K562 (cell line): ENCODE measurements around the gene NDUFV3. TPM values are rescaled to one million over a fixed set of nuclear protein-coding genes. Genes with fewer than 3 reads are reported as not detected.

Experiments
- ATAC-seq: fragments of 200-7000 bp; cut with Tn5 transposase; 3 replicates; pipeline ENCODE4 v1.9.1; 2020; ENCODE audit warnings: moderate library complexity
- BruUV-seq: library from RNA; stranded (reverse); fragments of 400-500 nt; replicated peaks from 2 replicates; lab custom pipeline; 2021; lab: Mats Ljungman, UMichigan
- CTCF ChIA-PET: fragments of 300-600 bp; formaldehyde crosslinking; extraction: SDS; loops from one replicate; lab custom pipeline; 2021; ENCODE audit warnings: low intra/inter-chr PET ratio; lab: Yijun Ruan, JAX
- POLR2A ChIA-PET: fragments of 300-600, 350-650 bp; sonication (Branson Sonifier 250); formaldehyde crosslinking; extraction: SDS; loops from one replicate; lab custom pipeline; 2021; ENCODE audit warnings: antibody characterized with exemption, inconsistent platforms; lab: Yijun Ruan, JAX
- DNase-seq, 4 experiments: peaks; one replicate each; pipeline versions ENCODE4 v3.0.0 to v3.0.0-alpha.2; 2011 to 2018; ENCODE audit warnings: low spot score in 3 of 4, mixed read lengths in 3 of 4; ENCODE audit errors: extremely low read depth in 1 of 4
- FAIRE-seq: peaks from 2 replicates; lab custom pipeline; 2011; peaks lifted over from hg19 to GRCh38; lab: Jason Lieb, UNC
- H2AFZ ChIP-seq: 2 replicates; pipeline ENCODE4 v1.6.0; 2011; ENCODE audit warnings: low read depth, low read length, control low read depth, inconsistent platforms
- H3K27ac ChIP-seq: fragments of 200-600 bp; 3 replicates; pipeline ENCODE4 v1.8.0; 2011; ENCODE audit warnings: low read depth, mild to moderate bottlenecking, control low read depth, inconsistent platforms, low read length, moderate library complexity, mixed read lengths; ENCODE audit errors: extremely low read depth
- H3K27me3 ChIP-seq, 2 experiments: fragments of 300-600 bp in 1 of 2; 2 replicates in 1 of 2; 3 replicates in 1 of 2; pipeline versions ENCODE4 v1.6.0 to v1.8.0; 2011; ENCODE audit warnings: inconsistent platforms in 2 of 2, low read length in 2 of 2, mild to moderate bottlenecking in 1 of 2, mixed read lengths in 1 of 2, moderate library complexity in 1 of 2; ENCODE audit not compliant: control insufficient read depth in 2 of 2, insufficient read depth in 2 of 2
- H3K36me3 ChIP-seq: fragments of 300-600 bp; 3 replicates; pipeline ENCODE4 v1.8.0; 2011; ENCODE audit warnings: mild to moderate bottlenecking, low read length, inconsistent platforms; ENCODE audit not compliant: control insufficient read depth, insufficient read depth
- H3K4me1 ChIP-seq, 2 experiments: fragments of 200-600 bp in 1 of 2; replicated peaks in 1 of 2; 2 replicates in 1 of 2; 3 replicates in 1 of 2; pipeline versions ENCODE4 v1.5.1 to v1.8.0; 2011; ENCODE audit warnings: inconsistent platforms in 2 of 2, low read length in 2 of 2, mild to moderate bottlenecking in 1 of 2, mixed read lengths in 1 of 2, moderate library complexity in 1 of 2; ENCODE audit not compliant: control insufficient read depth in 2 of 2, insufficient read depth in 2 of 2
- H3K4me2 ChIP-seq: 2 replicates; pipeline ENCODE4 v1.6.1; 2011; ENCODE audit warnings: low read length, control low read depth, inconsistent platforms, mixed read lengths; ENCODE audit not compliant: insufficient read depth
- H3K4me3 ChIP-seq: fragments of 200-600 bp; sonication (generic), shearing (Covaris generic); 2 replicates; pipeline ENCODE4 v1.5.1; 2016; ENCODE audit warnings: control low read depth, inconsistent platforms
- H3K79me2 ChIP-seq: fragments of 200-600 bp; 3 replicates; pipeline ENCODE4 v1.8.0; 2011; ENCODE audit warnings: low read length, inconsistent platforms; ENCODE audit not compliant: control insufficient read depth, insufficient read depth
- H3K9ac ChIP-seq, 2 experiments: 2 replicates each; pipeline versions ENCODE4 v1.6.0 to v1.6.1; 2011; ENCODE audit warnings: low read depth in 2 of 2, low read length in 2 of 2, control low read depth in 1 of 2, inconsistent platforms in 1 of 2, mild to moderate bottlenecking in 1 of 2, mixed read lengths in 1 of 2; ENCODE audit not compliant: insufficient read depth in 1 of 2
- H3K9me1 ChIP-seq: one replicate; pipeline ENCODE4 v1.6.0; 2011; ENCODE audit warnings: inconsistent platforms, mild to moderate bottlenecking, low read length, moderate library complexity; ENCODE audit not compliant: control insufficient read depth, insufficient read depth
- H3K9me3 ChIP-seq: replicated peaks from 2 replicates; pipeline ENCODE4 v1.5.1; 2011; ENCODE audit warnings: low read depth, low read length, inconsistent platforms; ENCODE audit not compliant: control insufficient read depth, insufficient read depth
- H4K20me1 ChIP-seq: replicated peaks from 2 replicates; pipeline ENCODE4 v1.6.1; 2011; ENCODE audit warnings: low read length, inconsistent platforms, mixed read lengths; ENCODE audit not compliant: control insufficient read depth, insufficient read depth
- GTF2E2 ChIP-seq: fragments of 200-800 bp; sonication (Bioruptor generic); IDR thresholded peaks from 2 replicates; pipeline ENCODE4 v1.6.1; 2016; ENCODE audit warnings: missing genetic modification characterization, missing compliant biosample characterization
- HNRNPK ChIP-seq: fragments of 200-400 bp; formaldehyde crosslinking; IDR thresholded peaks from one replicate; pipeline ENCODE4 v1.6.1; 2018; ENCODE audit warnings: mild to moderate bottlenecking, low read depth, low read length; ENCODE audit not compliant: poor library complexity, severe bottlenecking
- YY1 ChIP-seq, 3 experiments: IDR thresholded peaks; 2 replicates each; pipeline ENCODE4 v1.6.1; 2011; ENCODE audit warnings: low read length in 2 of 3, mild to moderate bottlenecking in 2 of 3, moderate library complexity in 2 of 3, borderline replicate concordance in 1 of 3, control low read depth in 1 of 3, low read depth in 1 of 3; ENCODE audit not compliant: insufficient read depth in 3 of 3, insufficient replicate concordance in 2 of 3, control insufficient read depth in 1 of 3, insufficient read length in 1 of 3; ENCODE audit errors: extremely low read depth in 1 of 3
- WGBS: fragments of 100-300 bp; shearing (Covaris generic); methylation state at CpG from one replicate; pipeline ENCODE4 v1.1.6; 2016; ENCODE audit warnings: low coverage, mixed read lengths; ENCODE audit not compliant: insufficient coverage; ENCODE audit errors: missing lambda C conversion rate; 5-methylcytosine and 5-hydroxymethylcytosine counted together
- in situ Hi-C: fragments of 300-500 bp; cut with MboI; formaldehyde crosslinking; loops from 4 replicates; pipeline ENCODE4 v1.15.0; 2018; ENCODE audit warnings: inconsistent platforms, mixed read lengths
- intact Hi-C: fragments of 100-400 bp; cut with micrococcal nuclease; formaldehyde crosslinking; loops from 2 replicates; pipeline ENCODE4 v1.14.2; 2022
- polyA plus RNA-seq, 8 experiments: library from polyadenylated mRNA; depleted of rRNA in 4 of 8; stranded (reverse) in 5 of 8; unstranded in 3 of 8; fragments of >200 nt; fragmentation: Nextera tagmentation in 2 of 8; fragmentation: Illumina TruSeq in 1 of 8; extraction: Ambion mirVana in 2 of 8; extraction: Trizol in 1 of 8; gene quantifications; 2 replicates each; pipeline versions ENCODE4 v1.2.1 to v1.2.3, GENCODE V29; 2011 to 2014; ENCODE audit warnings: inconsistent platforms in 1 of 8, missing spikeins in 1 of 8
- total RNA-seq, 7 experiments: library from RNA; depleted of rRNA in 6 of 7; stranded (reverse); fragments of >200 nt in 6 of 7; fragmentation: Illumina TruSeq in 2 of 7; extraction: Trizol in 2 of 7; gene quantifications; 2 replicates each; pipeline versions ENCODE4 v1.2.1 to v1.2.3, GENCODE V29; 2011 to 2021; ENCODE audit warnings: low replicate concordance in 1 of 7
- TF ChIP-seq, protein P1 (sequence below): fragments of 250-450 bp; sonication (Bioruptor Pico); IDR thresholded peaks from 2 replicates; pipeline ENCODE4 v1.9.0; 2021; ENCODE audit warnings: mild to moderate bottlenecking
- TF ChIP-seq, protein P2 (sequence below), 2 experiments: fragments of 450-650 bp in 1 of 2; sonication (generic) in 1 of 2; formaldehyde crosslinking in 1 of 2; IDR thresholded peaks; 2 replicates each; pipeline versions ENCODE4 v1.7.1 to v1.9.0; 2016 to 2022; ENCODE audit warnings: inconsistent platforms in 1 of 2, mild to moderate bottlenecking in 1 of 2, missing genetic modification reagents in 1 of 2

NDUFV3 gene
- total and polyA plus RNA-seq, 9 of the 15 experiments (the other 6 are each of a cell fraction or from before 2014, with no cell fraction given) = 19.1 to 87.8 (median 74.3) TPM

DNA sequence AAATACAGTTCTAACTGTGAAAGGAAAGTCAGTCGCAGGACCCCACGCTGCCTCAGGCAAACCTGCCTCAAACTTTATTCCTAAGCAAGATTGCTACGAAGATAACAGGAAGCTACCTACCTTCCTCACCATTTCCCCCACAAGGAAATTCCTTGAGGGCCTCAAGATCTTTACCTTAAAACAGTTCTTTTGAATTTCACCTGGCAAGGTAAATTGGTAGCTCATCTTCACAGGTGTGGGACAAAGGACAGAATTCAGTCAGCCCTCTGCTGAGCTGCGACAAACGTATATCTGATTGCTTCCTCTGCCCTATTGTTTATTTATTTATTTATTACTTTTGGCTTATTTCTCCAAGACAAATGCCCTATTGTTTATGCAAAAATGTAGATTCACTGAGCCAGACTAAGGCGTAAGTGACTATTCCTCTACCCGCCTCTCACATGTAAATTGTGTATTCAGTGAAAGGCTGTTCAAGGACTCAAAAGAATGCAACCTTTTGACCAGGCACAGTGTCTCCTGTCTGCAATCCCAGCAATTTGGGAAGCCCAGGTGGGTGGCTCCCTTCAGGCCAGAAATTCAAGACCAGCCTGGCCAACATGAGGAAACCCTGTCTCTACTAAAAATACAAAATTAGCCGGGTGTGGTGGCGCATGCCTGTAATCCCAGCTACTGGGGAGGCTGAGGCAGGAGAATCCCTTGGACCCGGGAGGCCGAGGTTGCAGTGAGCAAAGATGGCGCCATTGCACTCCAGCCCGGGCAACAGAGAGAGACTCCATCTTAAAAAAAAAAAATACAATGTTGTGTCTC is 63.9 kb downstream of the NDUFV3 start:
- intact Hi-C loops = no loop called here
- FAIRE-seq (no peak), DNase-seq (no peak), ATAC-seq (no peak)
- TF ChIP-seq HNRNPK (no peak), YY1 (IDR thresholded peaks at IDR 0.05; ENCODE audit: borderline replicate concordance in 1 of 3, control insufficient read depth in 1 of 3, extremely low read depth in 1 of 3, insufficient read depth in 3 of 3, insufficient read length in 1 of 3, insufficient replicate concordance in 2 of 3, low read depth in 1 of 3, low read length in 2 of 3) (peak in 1 of 3 experiments; percentile 14), GTF2E2 (no peak)
- TF ChIP-seq, protein P1, sequence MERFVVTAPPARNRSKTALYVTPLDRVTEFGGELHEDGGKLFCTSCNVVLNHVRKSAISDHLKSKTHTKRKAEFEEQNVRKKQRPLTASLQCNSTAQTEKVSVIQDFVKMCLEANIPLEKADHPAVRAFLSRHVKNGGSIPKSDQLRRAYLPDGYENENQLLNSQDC (CRISPR knock-in tag) = no peak
- TF ChIP-seq, protein P2, sequence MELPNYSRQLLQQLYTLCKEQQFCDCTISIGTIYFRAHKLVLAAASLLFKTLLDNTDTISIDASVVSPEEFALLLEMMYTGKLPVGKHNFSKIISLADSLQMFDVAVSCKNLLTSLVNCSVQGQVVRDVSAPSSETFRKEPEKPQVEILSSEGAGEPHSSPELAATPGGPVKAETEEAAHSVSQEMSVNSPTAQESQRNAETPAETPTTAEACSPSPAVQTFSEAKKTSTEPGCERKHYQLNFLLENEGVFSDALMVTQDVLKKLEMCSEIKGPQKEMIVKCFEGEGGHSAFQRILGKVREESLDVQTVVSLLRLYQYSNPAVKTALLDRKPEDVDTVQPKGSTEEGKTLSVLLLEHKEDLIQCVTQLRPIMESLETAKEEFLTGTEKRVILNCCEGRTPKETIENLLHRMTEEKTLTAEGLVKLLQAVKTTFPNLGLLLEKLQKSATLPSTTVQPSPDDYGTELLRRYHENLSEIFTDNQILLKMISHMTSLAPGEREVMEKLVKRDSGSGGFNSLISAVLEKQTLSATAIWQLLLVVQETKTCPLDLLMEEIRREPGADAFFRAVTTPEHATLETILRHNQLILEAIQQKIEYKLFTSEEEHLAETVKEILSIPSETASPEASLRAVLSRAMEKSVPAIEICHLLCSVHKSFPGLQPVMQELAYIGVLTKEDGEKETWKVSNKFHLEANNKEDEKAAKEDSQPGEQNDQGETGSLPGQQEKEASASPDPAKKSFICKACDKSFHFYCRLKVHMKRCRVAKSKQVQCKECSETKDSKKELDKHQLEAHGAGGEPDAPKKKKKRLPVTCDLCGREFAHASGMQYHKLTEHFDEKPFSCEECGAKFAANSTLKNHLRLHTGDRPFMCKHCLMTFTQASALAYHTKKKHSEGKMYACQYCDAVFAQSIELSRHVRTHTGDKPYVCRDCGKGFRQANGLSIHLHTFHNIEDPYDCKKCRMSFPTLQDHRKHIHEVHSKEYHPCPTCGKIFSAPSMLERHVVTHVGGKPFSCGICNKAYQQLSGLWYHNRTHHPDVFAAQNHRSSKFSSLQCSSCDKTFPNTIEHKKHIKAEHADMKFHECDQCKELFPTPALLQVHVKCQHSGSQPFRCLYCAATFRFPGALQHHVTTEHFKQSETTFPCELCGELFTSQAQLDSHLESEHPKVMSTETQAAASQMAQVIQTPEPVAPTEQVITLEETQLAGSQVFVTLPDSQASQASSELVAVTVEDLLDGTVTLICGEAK (IDR thresholded peaks at IDR 0.05) = peak; percentile 65
- TF ChIP-seq, protein P2 (CRISPR knock-in tag; IDR thresholded peaks at IDR 0.05) = no peak
- no peak overlapping the region for H3K9ac ChIP-seq
- in situ Hi-C loops = no loop called here
- POLR2A ChIA-PET = interaction anchor here (1.1 kb wide), 1 partner anchor 17 kb away, joined by 4 read pairs; the partner anchor contains the start of gene PKNOX1
- no peak overlapping the region for H3K4me3 ChIP-seq
- no peak overlapping the region for H3K4me2 ChIP-seq
- H3K27ac ChIP-seq = no peak overlapping the region
- no peaks in the 10 kb centered on the region for H3K27me3 ChIP-seq
- H3K9me1 ChIP-seq = no peaks in the 10 kb centered on the region
- CTCF ChIA-PET = no interaction called here
- H3K79me2 ChIP-seq = no peaks in the 10 kb centered on the region
- no peaks in the 10 kb centered on the region; the same call in 1 of the 2 replicates for H3K9me3 ChIP-seq
- BruUV-seq = no TSS peak
- WGBS = 73% methylated on average over 13 of the region's 13 CpGs
- peaks cover 7 to 14% of the 10 kb centered on the region in 2 experiments; a peak in 4 of 5 replicates for H3K4me1 ChIP-seq
- H2AFZ ChIP-seq = peak overlapping the region; percentile 15; the same call in 1 of the 2 replicates
- H3K36me3 ChIP-seq = no peaks in the 10 kb centered on the region
- H4K20me1 ChIP-seq = no peaks in the 10 kb centered on the region
